Daoy (cell line): ENCODE measurements around the gene TUBB2A. TPM values are rescaled to one million over a fixed set of nuclear protein-coding genes. Genes with fewer than 3 reads are reported as not detected.
A peak's percentile ranks its signal among the peaks of the same experiment; 100 is the strongest.
"Not testable (repeated sequence)": the region's sequence is repeated elsewhere in the genome, so short reads cannot be mapped to it uniquely, and the experiment has no call there.

Experiments
- DNase-seq: peaks from one replicate; pipeline ENCODE4 v3.0.0-alpha.2; 2015; ENCODE audit warnings: low read depth
- total RNA-seq: library from RNA; depleted of rRNA; stranded (reverse); fragments of >200 nt; shearing (Covaris generic); gene quantifications from 2 replicates; pipeline ENCODE4 v1.2.3, GENCODE V29; 2014

The TUBB2A gene
- total RNA-seq, 1 experiment from 2014 or later: 146 TPM

DNA sequence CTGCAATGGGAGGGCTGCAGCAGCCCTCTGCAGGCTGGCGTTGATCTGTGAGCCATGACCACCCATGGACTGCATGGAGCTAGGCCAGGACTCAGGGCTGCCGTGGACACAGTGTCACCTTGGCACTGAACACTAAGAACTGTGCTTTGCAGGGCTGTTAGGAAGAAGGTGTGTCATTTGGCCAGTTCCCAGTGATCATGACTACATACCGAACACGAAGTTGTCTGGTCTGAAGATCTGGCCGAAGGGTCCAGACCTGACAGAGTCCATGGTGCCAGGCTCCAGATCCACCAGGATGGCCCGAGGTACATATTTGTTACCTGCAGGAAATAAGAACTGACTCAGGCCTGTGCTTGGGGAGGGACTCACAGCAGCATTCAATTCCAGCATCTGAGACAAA lies 1.9 kb downstream of the TUBB2A start:
- not testable (repeated sequence) for DNase-seq

DNA sequence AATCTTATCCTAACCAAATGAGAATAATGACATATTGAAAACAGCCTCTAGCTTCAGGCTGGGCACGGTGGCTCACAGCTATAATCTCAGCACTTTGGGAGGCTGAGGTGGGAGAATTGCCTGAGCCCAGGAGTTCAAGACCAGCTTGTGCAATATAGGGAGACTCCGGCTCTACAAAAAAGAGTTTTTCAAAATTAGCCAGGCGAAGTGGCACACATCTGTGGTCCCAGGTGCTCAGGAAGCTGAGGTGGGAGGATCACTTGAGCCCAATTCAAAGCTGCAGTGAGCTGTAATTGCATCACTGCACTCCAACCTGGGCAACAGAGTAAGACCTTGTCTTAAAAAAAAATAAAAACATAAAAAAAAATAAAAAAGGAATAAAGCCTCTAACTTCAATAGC lies 4.7 kb downstream of the TUBB2A start:
- DNase-seq: no peak

DNA sequence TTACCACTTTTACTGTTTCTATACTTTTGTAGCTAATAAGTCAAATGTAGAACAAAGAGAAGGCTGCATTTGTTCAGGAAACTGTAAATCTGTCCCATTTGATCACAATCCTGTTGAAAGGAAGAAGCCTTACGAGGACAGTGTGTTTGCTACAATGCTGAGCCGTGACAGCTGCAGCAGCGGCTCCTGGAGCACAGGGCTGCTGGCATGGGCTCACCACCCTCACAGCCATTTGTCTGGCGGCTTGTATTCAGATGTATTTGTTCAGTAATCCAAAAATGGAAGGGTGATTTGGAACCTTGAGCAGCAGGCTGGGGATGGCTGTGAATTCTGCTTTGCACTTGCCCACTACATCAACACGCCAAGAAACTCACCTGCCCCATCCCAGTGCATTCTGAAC lies 5.7 kb downstream of the TUBB2A start:
- no peak for DNase-seq

DNA sequence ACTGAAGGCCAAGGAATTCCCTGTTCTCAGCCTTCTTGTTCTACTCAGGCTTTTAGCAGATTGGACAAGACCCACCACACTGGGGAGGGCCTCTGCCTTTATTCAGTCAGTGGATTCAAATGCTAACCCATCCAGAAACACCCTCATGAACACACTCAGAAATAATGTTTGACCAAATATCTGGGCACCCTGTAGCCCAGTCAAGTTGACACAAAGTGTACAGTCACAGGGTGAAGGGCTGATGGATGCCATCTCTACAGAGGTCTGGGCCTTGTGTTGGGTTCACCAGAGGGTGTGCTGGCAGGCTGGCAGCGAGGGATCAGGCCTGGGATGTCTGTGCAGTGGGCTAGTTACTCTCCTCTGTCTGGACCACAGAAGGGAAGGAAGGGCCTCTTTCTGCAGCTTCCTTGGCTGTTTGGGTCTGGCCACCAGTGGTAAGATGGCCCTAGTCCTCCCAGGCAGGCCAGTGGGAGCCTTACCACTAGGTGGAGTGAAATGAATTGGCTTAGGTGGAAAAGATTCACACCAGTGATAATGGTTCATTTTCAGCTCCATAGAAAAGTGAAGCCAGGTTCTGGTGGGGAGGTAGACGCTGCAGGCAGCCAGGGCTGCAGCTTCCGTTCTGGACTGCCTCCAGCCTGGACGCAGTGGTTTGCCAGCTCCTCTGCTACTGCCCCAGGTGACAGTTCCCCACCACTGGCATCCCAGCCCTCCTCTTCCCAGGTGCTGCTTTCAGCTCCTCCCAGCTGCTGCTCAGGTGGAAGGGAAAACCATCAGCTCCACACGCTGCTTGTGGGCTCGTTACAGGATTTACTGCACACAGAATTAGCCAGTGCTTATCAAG lies 9.2 kb downstream of the TUBB2A start:
- no peak for DNase-seq

DNA sequence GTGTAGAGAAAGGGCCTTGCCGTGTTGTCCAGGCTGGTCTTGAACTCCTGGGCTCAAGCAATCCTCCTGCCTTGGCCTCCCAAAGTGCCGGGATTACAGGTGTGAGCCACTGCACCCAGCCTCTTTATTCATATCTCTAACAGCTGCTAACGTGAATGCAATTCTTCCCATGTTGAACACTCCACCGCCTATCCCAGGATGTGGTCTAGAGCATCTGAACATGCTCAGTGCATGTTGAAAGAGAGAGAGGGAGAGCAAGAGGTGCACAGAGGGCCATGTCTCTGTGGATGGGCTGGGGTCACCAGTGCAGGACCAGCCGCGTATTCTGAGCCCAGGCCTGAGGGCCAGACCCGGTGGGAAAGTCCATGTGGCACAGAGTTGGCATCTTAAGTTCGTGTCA lies 12.8 kb downstream of the TUBB2A start:
- DNase-seq: no peak

DNA sequence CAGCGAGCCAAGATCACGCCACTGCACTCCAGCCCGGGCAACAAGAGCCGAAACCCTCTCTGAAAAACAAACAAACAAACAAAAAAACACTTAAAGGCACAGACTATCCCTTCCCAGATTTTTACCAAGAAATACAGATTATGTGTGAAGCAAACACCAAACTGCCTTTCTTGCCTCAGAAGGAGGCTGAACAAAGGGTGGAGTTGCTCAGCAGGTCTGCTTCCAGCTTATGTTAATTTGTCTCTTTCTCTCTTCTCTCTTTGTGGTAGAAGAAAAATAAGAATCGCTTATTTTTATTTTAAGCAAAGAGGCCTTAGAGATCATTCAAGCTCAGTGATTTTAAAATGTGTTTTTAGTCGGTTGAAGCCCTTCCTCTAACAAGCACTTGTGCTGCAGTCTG lies 14.2 kb downstream of the TUBB2A start:
- no peak for DNase-seq

DNA sequence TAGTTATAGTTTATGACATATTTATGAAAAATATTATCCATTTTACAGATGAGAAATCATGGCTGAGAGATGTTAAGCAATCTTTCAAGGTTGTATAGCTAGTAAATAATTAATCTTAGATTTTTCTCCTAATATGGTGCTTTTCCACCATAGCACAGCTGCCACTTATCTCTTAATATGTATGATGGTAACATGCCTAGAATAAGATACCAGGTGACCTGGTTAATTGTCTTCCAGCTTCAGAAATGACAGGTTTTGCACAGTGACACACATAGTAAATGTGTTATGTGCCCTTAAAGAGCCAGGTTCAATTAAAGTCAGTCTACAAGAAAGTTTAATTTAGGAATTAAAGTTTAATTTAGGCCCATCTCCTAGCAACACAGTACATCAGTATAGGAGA lies 14.8 kb downstream of the TUBB2A start:
- DNase-seq: no peak

DNA sequence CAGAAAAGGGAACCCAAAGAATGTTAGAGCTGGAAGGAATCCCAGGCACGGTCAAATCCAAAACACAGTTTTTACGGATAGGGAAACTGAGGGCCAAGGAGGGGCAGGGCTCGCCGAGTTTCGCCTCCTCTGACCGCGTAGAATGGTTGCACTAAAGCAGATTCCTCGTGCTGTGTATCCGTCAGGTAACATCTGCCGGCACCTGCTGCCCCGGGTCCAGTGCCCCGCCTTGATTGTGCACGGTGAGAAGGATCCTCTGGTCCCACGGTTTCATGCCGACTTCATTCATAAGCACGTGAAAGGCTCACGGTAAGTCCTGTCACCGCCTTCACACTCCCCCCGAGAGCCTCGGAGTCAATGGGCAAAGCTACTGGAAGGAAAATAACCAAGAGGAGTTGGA lies 17.1 kb downstream of the TUBB2A start:
- DNase-seq: no peak

DNA sequence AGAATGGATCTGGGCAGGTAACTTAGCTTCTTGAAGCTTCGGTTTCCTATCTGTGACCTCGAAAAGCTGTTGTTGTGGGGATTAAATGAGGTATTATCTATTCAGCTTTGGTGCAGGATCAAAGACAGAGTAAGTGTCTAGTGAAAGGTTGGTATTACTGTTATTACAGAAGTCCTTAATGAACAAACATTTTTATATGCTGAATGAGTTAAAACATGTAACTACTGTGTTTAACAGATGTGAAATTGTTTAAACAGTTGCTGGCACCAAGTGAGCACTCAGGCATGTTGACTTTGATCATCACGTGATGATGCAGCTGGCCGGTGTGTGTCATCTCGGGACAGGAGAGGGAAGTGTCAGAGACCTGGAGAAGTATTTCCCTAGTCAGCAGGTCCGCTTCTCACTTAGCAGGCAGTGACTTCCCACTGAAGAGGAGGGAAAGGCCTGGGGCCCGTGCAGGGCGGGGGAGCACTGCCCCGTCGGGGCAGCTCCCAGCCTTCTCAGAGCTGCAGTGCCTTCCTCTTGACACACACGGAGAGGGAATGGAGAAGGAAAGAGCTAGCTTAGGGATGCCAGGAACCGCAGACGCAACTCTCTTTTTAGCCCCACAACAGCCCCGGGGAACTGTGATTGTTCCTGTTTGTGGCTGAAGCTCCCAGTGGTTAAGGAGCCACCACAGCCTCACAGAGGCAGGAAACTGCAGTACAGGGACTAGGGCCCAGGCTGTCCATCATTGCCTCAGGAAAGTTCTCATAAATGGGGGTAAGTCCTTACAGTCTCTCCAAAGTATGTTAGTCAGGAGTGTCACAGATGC lies 18.0 kb downstream of the TUBB2A start:
- DNase-seq: peak; percentile 67

DNA sequence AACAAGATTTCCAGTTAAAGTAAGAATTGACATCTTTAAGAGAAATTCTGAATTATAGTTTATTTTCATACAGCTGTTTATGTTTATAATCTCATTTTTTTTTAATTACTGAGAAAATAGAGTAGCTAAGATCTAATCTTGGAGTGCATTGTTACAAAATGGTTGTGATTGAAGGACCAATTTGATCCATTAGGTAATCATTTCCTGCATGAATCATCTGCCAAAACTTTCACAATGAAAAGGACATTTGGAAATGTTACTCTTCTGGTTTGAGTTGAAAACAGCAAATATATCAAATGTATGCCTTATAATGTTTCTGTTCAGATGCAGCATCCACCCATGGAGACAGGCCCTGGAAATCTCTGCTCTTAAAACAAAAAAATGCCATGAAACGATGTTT lies 19.0 kb downstream of the TUBB2A start:
- DNase-seq: no peak

DNA sequence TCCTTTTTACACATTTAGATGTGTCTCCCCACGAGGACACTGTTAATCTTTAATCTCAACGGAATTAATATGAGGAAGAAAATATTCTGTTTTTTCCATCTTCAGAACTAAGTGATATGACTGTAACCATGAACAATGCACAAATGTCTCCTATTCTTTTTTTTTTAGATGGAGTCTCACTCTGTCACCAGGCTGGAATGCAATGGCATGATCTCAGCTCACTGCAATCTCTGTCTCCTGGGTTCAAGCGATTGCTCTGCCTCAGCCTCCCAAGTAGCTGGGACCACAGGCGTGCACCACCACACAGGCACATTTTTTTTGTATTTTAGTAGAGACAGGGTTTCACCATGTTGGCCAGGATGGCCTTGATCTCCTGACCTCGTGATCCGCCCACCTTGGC lies 19.5 kb downstream of the TUBB2A start:
- not testable (repeated sequence) for DNase-seq

DNA sequence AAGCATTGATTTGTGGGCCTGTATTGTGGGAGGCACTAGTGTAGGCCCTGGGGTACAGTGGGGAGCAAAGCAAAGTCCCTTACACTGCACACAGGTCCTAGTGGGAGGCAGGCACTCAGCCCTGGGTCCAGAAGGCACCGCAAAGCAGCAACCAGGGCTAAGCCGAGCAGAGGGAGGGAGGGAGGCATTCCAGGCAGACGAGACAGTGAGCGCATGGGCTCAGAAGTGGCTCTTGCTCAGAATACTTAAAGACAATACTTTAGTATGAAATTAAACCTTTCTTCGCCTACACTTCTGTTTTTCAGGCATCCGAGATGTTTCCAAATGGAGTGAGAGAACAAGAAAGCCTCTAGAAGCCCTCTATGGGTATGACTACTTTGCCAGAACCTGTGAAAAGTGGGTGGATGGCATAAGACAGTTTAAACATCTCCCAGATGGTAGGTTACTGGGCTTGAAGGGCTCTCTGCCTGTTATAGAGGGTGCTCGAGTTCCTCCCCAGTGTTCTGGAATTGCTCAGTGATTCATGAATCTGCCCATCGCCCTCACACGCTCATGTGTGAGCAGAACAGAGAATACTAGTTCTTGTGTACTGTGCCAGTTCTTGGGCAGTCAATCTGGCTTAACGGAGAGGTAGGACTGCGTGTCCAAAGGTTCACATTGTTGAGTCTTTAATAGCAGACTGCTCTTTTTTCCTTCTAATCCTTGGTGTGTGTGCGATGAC lies 20.1 kb downstream of the TUBB2A start:
- DNase-seq: no peak

DNA sequence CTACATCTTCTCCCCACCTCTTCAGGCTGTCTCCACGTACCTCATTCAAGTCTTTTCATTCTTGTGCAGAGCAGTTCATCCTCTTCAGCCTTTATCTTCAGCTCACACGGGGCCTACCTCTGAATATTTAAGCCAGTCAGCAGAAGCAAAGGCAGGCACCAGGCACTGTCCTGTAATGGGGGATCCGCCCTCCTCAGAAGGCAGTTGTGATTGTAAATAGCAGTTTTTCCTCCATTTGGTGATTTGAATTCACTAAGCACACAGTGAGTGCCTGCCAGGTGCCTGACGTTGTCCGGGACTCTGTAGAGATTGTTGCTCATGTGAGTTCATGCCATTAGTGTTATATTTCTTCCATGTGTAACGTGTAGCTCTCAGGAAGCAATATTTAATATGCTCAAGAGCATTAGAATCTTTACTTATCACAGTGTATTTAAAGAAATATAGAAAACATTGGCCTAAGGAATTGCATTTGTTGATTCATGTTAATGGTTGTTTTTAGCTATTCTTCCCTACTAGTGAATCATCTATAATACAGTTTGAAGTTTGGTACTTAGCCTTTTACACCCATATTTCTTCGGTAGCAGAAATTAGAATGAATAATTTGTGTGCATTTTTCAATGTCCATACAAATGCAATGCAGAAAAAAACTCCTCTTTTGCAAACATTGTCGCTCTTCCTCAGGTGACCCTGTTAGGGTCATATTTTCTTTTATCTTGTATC lies 20.9 kb downstream of the TUBB2A start:
- DNase-seq: no peak

DNA sequence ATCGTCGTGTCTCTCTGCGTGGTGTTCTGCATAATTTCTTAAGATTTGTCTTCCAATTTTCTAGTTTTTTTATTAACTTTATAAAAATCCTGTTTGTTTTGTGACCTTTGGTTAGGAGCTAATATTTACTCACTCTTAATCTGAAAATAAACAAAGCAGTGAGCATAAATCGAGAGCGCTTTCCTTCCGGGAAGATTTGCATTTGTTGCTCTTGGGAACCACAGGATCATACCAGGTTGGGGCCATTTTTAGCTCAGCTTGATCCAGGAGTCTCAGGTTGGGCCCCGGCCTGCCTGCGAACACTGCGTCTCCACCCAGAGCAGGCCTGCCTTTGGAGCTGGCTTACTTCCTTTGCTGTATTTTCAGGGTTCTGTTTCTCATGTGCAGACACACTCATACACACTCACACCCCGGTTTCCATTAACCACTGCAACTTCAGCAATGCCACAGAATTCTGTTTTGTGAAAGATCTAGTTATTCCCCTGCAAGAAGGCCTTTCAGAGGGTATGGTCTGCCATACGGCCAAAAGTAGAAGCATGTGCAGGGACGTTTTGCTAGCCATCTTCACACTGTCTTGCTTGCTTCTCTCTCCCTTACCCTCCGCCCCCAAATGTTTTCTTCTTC lies 21.6 kb downstream of the TUBB2A start:
- DNase-seq: no peak

DNA sequence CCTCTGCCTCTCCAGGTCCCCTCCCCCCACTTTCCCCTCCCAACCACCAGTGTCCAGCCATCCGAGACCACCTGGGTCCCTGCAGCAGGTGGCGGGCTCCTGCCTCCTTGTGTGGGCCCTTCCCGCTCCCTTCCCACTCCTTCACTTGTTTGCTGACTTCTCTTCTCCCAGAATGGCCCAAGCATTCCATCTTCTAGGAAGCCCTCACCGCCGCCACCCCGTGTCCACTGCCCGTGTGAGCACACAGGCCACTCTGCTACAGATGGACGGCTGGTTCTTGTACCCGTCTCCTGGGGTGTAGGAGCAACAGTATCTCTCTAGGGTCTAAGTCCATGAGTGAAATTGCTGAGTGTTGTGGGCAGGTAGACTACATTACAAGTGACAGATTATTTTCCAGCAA lies 23.8 kb downstream of the TUBB2A start:
- no peak for DNase-seq

DNA sequence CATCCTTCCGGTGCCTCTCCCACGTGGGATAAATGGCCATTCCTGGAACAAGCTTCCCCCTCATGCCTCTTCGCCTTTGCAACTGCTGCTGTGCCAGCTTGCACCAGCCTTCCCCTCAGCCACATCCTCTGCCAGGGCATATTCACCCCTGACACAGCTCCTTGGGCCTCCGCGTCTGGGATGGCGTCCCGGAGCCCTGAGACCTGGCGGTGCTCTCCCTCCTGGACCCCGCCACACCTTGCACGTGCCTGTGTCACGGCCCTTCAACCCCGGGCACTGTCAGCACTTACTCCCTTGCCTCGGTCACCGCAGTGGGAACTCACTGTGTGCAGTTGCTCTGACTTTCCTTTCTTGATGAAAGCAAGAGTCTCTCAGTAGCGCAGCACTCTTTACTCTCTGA lies 25.6 kb downstream of the TUBB2A start:
- no peak for DNase-seq

DNA sequence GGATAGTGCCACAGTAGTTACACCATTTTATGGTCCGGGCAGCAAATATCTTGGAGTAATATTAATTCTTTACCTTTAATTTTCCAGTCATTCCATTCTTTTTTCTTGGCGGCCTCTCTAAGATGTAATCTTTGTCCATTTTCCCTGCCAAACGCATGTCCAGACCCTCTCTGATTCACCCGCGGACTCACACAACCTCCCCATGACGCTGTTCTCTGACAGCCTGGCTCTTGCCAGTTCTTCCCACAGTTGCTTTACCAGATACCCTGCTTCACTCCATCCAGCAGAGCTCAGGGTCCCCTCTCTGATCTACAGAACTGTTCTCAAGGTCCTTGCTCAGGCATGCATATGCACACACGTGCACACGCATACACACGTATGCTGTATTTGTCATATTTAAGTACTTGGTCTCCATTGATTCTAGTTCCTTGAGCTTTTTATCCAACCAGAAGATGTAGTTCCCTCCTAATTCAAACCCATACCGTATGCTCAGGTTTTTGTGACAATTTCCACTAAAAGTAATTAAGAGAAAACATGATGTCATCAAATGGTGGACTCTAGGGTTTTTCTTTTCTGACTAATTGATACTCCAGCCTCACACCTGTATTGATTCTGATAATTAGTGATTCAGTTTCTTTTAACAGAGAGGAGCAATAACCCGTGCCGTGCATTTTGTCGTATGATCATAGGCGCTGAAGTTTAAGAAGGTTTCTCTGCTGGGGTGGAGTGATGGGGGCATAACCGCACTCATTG lies 28.8 kb downstream of the TUBB2A start:
- no peak for DNase-seq

DNA sequence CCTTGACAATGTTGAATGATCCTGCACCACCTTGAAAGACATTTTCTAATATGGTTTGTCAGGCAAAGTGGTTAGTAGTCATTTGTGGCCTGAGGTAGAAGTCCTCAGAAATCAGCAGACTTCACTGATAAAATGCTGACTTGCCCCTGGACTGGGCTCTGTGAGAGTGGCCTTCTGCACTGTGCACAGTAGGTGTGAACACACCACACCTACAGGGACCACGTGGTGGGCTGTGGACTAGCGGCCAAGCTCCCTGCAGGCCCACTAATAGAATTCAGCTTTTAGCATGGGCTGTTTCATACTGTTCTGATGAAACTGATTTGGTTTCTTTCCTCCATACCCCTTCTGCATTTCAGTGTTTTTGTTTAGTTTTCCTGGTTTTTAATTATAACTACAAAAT lies 31.5 kb downstream of the TUBB2A start:
- DNase-seq: no peak

DNA sequence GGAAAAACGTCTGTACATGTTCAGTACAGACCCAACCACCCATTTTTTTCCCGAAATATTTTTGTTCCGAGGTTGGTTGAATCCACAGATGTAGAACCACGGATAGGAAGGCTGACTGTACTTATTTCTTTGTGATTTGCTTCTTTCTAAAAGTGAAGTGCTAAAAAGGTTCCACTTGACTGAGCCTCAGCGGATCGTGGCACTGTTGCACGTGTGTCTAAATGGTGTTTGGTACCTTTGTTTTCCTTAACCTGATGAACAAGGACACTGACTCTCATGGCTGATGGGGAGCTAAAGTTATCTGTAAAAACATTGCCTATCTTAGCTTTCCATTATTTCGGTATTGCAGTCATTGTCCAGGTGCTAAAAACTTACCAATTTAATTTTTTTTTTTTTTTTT lies 32.7 kb downstream of the TUBB2A start:
- DNase-seq: no peak

DNA sequence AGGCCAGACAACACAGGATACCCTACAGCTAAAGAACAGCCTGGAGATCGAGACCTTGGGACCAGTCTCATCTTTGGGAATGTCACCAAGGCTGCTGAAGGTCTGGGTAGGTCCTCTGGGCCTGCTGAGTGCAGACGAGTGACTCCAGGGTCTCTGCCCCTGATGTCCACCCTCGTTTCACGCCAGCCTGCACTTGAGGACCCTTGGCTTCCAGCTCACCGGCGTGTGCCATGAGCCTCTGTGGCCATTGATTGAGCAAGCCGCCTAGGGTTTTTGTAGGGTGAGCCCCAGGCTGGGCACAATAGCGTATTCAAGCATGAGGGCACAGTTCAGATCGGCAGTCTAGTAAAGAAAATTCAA lies 34.5 kb downstream of the TUBB2A start:
- DNase-seq: no peak

DNA sequence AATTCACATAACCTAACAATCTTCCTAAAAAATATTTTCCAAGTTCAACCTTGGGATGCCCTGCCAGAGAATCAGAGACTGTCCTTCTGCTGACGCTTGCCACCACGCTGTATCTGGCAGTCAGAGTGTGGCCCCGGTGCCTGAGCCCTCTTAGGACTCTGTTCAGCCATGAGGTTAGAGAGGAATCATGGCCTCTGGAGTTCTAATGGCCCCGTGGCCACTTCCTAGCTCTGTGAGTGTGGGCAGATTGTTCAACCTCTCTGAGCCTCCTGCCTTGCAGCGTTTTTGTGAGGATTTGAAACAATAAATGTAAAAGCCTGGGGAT lies 36.6 kb downstream of the TUBB2A start:
- DNase-seq: no peak
